T47D (cell line): ENCODE measurements around the gene GASK1B.
A peak's percentile ranks its signal among the peaks of the same experiment; 100 is the strongest.

Experiments
- DNase-seq, 2 experiments: peaks; one replicate each; pipeline versions ENCODE4 v3.0.0 to v3.0.0-alpha.2; 2011 to 2012; ENCODE audit warnings: low read depth in 1 of 2, low spot score in 1 of 2
- JUND ChIP-seq: IDR thresholded peaks from 2 replicates; pipeline ENCODE4 v1.6.1; 2012; ENCODE audit warnings: low read depth
- in situ Hi-C: cut with HindIII; loops from 2 replicates; pipeline ENCODE4 v1.10.0; 2016; ENCODE audit warnings: low sequenced_read_pairs, low pct_unique_long_range_greater_than_20kb

GASK1B gene

GRCh38 chr4:158201322-158201721 lies 28.5 kb upstream of the GASK1B start:
- no peak for TF ChIP-seq JUND
- in situ Hi-C loops: no loop called here
- no peak for DNase-seq

- in situ Hi-C loops: no loop called here
- TF ChIP-seq JUND: no peak
- no peak for DNase-seq
These were observed 27.4 kb upstream of the GASK1B start for GRCh38 chr4:158200214-158200613.

GRCh38 chr4:158197194-158197776 lies 24.5 kb upstream of the GASK1B start:
- no peak for DNase-seq
- in situ Hi-C loops: no loop called here
- no peak for TF ChIP-seq JUND

- no peak for TF ChIP-seq JUND
- in situ Hi-C loops: no loop called here
- no peak for DNase-seq
These were observed 22.5 kb upstream of the GASK1B start for GRCh38 chr4:158195297-158195696.

GRCh38 chr4:158193171-158193749 lies 20.4 kb upstream of the GASK1B start:
- peak in 1 of 2 experiments; percentile 62 for DNase-seq
- no peak for TF ChIP-seq JUND
- in situ Hi-C loops: no loop called here

GRCh38 chr4:158192439-158193158 lies 19.8 kb upstream of the GASK1B start:
- no peak for DNase-seq
- no peak for TF ChIP-seq JUND
- in situ Hi-C loops: no loop called here

GRCh38 chr4:158190718-158191117 lies 17.9 kb upstream of the GASK1B start:
- in situ Hi-C loops: no loop called here
- TF ChIP-seq JUND: no peak
- no peak for DNase-seq

- no peak for TF ChIP-seq JUND
- no peak for DNase-seq
- in situ Hi-C loops: no loop called here
These were observed 16.6 kb upstream of the GASK1B start for GRCh38 chr4:158189422-158189821.

- no peak for DNase-seq
- in situ Hi-C loops: no loop called here
- TF ChIP-seq JUND: no peak
These were observed 14.0 kb upstream of the GASK1B start for GRCh38 chr4:158186815-158187214.

GRCh38 chr4:158182736-158183135 lies 9.9 kb upstream of the GASK1B start:
- TF ChIP-seq JUND: no peak
- DNase-seq: no peak
- in situ Hi-C loops: no loop called here

GRCh38 chr4:158181906-158182305 lies 9.1 kb upstream of the GASK1B start:
- in situ Hi-C loops: no loop called here
- peak in 1 of 2 experiments; percentile 46 for DNase-seq

GRCh38 chr4:158179465-158179864 lies 6.6 kb upstream of the GASK1B start:
- no peak for DNase-seq
- in situ Hi-C loops: no loop called here
- TF ChIP-seq JUND: no peak

More at GRCh38 chr4:158181906-158182305, 9.1 kb upstream of the GASK1B start:
- TF ChIP-seq JUND: no peak

- TF ChIP-seq JUND: no peak
- in situ Hi-C loops: no loop called here
- peak in 1 of 2 experiments; percentile 51 for DNase-seq
These were observed 4.0 kb upstream of the GASK1B start for GRCh38 chr4:158176776-158177175.
